GM19452 (cell line): ENCODE results near the gene FAM217A.
"Not testable (repeated sequence)": the region's sequence is repeated elsewhere in the genome, so short reads cannot be mapped to it uniquely, and the experiment has no call there.

ENCODE experiments used
- ATAC-seq: cut with Tn5 transposase; IDR thresholded peaks from one replicate; pipeline ENCODE4 v1.9.1; 2021; ENCODE audit not compliant: unreplicated experiment

FAM217A gene, protein sequence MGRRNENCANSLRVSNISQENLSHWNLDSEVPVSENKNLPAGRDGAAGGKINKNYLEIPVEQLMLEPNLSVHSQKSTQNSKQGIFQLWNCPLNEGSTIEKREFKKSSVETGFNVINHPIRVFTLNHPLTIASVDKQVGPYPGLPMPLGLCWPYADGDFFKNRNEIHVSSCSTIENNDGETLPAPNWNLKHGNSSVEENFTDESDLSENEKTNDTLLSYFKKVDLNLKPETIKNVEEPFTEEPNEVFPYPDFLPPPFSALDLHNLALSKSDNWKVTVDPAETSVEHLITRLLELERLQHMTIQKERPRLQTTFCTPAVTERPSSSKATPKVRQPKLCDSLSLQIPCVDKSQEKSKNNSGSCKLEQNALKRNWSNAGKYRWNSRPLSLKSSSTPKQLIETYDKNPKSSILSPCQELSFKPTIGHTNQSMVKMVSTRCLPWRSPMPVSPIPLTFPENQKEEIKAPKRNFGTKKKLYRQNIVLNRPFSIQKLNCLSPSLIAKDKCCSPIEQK

DNA sequence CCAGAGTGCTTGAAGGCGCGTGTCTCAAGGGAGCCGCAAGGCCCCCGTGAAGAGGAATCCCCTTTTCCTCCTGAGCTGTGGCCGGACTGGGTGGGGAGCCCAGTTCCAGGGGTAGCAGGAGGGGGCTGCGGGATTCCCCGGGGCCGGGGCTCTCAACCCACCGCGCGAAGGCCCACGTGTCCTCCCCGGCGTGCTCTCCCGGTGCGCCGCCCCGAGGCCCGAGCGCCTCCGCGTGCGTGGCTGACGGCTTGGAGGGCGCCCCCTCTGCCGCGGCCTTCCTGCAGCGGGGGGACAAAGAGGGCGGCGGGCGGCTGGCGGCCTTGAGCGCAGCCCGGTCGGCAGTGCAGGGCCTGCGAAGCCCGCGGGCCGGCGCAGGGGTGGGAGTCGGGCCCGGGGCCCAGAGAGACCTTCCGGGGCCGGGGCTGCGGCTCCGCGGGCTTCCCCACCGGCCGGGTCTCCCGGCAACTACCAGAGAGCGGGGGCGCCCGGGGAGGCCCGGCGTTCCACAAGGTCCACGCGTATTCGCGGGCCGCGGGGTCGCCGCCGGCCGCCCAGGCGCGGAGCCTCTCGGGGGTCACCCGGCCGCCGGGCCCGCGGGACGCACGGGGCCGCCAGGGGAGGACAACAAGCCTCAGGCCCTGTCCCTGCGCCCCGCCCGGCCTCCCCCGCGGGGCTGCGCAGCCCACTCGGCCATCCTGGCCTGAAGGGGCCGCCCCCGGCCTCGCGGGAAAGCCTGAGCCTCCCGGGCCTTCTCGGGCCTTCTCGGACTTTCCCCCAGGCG is at the start of gene FAM217A:
Gene FAM217A (minus strand): TSS at position 447 of the 781 bp plus-strand sequence. CDS start 1,723 bp downstream, outside the sequence.
- no peak for ATAC-seq

DNA sequence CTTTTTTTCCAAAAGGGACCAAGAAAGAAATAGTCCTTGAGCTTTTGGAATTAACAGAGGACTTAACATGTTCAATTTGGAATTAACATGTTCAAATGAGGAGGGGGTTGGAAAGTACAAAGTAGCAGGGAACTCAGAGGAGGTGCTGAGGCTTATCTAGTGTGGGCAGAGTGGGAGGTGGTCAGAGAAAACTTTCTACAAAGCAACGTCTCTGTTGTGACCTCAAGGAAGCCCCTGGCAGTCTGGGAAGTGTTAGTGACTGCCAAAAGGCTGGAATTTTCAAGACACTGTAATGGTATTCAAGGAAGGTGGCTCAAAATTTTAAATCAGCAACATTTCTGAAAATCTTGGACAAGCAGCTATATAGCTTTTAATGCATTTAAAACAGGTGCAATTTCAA is 49.1 kb upstream of the FAM217A start:
- no peak for ATAC-seq

DNA sequence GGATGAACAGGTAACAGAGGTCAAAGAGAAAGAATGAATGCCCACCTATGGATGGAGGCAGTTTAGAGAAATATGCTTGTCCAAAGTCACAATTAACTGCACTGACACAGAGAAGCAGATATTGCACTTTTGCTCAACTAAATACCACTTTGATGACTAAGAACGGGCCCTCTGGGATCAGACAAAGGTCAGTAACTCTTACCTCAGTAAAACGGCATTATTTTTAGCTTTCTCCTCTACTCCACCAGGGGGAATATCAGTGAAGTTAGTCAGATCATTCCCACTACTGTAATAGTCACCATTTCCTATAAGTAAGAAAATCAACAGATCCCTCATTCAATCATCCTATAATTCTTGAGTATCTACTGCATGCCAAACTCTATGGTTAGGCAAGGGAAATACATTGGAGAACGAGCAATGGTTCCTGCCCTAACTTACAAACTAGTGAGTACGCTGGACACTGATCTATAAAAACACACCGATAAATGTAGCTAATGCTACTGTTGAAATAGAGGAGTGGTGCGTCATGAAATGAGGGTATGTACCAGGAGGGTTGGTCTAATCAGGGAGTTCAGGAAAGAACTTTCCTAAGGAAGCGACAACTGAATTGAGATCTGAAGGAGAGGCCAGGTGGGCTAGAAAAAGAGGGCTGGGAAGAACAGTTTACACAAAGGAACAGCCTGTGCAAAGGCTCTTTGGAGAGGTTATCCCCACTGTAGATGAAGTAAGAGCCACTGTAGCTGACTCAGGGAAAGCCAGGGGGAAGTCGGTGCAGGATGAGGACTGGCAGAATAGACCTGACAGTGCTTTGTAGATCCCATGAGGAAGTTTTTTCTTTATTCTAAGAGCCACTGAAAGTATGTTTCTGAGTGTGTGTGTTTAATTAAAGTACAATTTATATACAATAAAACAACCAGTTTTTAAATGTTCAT is 47.3 kb upstream of the FAM217A start:
- no peak for ATAC-seq

DNA sequence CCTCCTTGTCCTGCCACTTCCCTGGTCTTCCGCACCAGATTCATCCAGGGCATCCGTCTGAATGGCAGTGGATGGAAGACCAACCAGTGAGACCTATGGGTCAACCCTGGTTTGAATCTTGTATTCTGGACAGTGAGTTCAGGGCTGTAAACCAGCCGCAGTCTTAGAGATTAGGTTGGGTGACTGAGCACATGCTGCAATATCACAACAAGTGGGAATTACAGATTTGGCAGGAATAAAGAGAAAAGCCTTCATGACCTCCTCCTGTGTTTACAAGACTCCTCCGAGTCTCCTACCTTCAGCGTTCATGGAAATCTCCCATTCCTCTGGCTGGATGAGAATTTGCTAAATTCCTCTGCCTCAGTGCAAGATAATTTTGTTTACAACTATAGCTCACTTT is 46.6 kb upstream of the FAM217A start:
- ATAC-seq: no peak

DNA sequence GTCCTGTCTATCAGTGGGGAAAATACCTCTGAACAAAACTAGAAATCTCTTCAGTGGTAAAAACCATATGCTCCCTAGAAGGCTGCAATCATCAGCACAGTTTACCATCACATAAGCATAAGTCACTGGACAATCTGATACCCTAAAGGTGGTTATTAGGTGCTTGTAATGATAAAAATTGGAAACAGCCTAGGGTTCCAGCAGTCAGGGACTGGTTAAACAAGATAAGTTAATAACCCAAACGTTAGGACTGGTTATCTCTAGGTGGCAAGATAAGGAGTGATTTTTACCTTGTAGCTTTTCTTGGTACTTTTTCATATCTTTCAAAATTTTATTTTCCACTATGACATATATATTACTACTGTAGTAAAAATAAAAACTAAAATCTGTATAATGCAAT is 45.4 kb upstream of the FAM217A start:
- no peak for ATAC-seq

DNA sequence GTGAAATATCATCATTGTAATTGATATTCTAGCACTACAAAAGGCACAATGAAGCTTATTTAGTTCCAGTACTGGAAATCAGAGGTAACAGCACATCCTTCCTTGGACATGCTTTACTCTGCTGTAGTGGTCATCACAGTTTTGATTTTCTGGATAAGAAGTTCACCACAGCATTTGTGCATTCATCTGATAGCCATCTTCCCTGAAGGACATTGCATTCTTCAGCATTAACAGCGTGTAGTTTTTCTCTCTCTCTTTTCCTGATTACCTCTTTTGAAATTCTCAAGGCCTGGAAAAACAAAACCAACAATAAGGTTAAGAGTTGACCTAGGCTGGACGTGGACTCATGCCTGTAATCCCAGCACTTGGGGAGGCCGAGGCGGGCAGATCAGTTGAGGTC is 36.8 kb upstream of the FAM217A start:
- ATAC-seq: no peak

DNA sequence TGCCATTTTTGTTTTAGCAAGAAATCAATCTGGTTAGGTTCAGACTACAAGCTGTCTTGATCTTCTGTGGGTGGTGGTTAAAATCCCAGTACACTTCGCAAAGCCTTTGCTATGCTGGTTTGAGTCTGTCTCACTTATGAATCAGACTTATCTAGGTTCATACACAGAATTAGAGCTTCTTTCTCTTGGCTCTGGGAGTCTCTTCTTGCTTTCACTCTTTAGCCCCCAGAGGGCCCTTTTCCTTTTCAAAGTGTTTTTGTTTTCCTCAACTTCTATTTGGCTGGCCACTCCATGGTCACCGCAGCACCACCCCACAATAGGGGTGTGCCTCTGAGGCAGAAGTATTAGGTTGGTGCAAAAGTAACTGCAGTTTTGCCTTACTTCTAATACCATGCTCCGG is 35.2 kb upstream of the FAM217A start:
- no peak for ATAC-seq

DNA sequence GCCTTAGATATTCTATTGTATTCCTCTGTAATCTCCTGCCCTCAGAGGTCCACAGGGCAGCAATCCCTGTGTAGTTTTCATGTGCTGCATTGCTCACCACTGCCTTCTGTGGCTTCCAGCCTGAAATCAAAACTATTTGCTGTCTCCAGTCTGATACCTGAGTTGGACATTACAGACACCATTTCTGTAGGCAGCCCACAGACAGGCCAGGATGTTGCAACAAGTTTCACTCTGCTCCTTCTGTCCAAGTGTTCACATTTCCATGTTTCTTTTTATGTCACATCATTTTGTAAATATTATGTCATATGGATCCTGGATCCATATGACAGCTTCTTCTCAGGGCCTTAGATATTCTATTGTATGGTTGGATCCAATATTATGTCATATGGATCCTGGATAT is 34.7 kb upstream of the FAM217A start:
- ATAC-seq: no peak

DNA sequence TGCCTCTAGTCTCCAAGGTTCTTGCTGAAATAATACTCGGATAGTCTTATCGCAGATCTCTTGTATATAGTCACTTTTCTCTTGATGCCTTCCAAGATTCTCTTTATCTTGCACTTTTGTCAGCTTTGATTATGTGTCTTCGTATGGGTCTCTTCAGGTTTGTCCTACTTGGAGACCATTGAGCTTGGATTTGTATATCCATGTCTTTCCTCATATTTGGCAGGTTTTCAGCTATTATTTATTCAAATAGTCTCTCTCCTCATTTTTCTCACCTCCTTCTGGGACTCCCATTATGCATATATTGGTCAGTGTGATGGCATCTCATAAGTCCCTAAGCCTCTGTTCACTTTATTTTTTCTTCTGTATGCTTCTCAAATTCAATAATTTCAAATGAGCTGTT is 33.4 kb upstream of the FAM217A start:
- ATAC-seq: no peak

DNA sequence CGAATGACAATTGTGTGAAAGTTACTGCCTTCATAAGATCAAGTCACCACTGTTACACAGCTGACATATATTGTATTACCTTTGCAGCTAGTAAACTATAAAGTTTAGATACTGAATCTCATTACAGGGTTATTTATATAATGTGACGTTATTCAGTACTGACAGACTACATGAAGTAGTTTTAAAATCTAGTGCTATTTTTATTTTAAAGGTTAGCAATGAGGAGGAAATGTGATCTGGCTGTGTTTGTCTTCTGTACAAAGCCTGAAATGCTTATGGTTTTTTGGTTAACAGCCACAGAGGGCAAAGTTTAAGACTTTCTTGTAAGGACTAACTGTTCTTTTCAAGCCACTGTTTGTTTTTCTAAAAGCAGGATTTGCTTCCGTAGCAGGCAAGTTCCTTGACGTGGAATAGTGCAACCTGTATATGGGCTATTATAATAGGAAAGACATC is 30.5 kb upstream of the FAM217A start:
- not testable (repeated sequence) for ATAC-seq

DNA sequence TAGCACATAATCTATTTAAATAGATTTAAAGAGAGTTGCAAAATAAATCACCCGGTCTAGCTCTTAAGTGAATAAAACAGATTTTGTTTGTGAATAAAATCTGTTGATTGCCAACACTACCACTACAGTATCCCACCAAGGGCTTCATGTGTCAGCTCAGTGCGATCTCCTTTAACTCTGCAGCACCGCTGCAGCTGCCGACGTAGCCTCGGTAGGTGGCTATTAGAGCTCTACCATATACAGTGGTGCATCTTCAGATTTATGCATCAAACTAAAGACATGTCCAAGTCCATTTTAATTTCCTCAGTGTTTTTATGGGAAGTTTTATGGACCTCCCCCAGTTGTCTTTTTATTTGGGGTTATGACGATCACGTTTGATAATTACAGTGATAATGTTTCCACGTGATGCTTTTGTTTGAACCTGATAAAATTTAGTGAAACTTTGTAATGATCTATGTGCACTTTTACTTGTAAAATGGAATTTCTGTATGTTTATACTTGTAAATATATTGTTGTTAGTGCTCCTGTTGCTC is 29.7 kb upstream of the FAM217A start:
- ATAC-seq: no peak

DNA sequence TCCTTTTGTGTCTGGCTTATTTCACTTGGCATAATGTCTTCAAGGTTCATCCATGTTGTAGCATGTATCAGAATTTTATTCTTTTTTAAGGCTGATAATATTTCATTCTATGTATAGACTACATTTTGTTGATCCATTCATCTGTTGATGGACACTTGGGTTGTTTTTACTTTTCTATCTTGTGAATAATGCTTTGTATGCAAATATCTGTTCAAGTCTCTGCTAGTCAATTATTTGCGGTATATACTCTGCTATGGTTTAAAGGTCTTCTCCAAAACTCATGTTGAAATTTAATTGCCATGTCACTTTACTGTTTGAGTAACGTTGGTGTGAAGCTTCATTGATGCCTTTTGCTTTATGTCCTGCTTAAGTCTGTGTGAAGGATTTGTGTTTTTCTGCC is 28.9 kb upstream of the FAM217A start:
- no peak for ATAC-seq

DNA sequence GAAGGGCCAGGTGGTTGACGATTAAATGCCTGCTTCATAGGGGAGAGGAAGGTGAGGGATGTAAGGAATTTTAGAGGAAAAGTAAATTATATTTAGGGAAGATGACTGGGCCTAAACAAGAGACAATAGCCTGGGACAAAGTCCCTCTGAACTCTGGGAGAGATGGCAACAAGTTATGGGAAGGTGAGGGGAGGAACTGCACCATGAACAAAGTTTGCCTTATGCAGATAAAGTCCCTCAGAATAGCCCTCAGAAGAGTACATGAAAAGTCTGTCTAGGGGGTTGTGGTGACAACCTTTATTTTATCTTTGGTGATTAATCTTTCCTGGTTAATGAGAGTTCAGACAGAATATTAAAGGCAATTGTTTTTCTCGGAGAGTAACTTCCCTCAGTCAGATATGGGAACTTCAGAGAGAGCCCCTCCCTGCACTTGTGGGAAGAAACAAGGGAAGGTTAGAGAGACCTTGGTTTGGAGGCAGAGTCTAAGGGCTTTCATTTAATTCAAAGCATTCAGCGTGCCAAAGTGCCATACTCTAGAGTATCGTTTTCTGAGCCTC is 27.1 kb upstream of the FAM217A start:
- no peak for ATAC-seq

DNA sequence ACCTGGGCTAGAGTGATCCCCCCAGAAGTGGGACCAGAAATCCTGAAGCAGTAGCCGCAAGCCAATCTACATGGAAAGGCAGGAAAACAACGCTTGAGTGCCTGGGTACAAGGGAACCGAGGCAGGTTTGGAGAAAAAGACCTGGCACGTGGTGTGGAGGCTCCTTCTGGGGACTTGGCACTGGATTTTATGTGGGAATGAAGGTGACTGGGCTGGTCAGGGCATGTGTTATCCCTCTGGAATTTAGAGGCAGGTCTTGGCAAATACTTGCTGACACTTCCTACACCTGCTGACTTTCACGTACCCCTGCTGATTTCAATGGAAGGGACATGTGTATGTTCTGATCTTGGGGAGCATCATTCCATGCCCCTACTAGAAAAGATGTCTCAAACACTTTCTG is 25.0 kb upstream of the FAM217A start:
- no peak for ATAC-seq

DNA sequence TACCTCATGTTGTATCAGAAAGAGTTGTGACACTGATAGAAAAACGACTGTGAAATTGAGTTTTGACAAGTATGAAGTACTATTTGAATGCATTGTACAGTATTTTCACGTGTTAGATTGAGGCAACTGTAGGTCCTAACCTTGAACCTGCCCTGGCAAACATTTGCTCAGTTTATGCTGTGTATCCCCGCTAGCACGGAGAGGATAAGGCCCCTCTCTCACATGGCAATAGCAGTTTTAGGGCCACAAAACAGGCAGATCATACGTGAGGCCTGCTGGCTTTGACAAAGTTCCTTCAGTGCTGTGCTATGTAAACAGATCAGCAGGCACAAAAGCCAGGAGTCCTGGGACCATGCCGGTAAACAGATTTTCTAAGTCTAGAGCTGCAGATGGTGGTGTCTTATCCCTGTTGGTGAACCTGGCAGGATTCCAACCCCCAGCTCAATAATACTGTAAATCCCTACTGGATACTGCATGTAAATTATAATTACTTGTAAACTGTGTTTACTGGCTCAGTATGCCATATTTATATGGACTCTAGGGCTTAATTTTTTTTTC is 23.8 kb upstream of the FAM217A start:
- no peak for ATAC-seq

DNA sequence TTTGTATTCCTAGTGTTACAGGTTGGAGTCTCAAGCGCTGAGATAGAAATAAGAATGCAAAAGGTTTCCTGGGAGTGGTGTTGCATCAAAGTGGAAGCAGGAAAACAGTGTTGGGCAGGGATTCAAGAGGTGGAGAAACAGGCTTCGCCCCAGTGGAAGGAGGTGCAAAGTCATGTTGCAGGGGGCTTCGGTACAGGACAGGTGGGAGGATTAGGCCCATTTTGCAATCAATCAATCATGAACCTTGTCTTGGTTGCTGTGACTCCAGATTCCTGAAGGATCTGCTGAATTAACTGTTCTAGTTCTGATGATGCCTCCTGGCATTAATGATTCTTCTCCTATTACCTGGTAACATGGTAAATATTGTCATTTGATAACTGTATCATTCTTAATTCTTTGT is 22.4 kb upstream of the FAM217A start:
- ATAC-seq: no peak

DNA sequence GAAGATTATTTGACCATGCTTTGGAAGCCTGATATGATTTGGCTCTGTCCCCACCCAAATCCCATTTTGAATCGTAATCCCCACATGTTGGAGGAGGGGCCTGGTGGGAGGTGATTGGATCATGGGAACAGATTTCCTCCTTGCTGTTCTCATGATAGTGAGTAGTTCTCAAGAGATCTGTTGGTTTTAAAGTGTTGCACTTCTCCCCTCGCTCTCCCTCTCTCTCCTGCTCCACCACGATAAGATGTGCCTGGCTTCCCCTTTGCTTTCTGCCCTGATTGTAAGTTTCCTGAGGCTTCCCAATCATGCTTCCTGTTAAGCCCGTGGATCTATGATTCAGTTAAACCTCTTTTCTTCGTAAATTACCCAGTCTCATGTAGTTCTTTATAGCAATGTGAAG is 21.7 kb upstream of the FAM217A start:
- no peak for ATAC-seq

DNA sequence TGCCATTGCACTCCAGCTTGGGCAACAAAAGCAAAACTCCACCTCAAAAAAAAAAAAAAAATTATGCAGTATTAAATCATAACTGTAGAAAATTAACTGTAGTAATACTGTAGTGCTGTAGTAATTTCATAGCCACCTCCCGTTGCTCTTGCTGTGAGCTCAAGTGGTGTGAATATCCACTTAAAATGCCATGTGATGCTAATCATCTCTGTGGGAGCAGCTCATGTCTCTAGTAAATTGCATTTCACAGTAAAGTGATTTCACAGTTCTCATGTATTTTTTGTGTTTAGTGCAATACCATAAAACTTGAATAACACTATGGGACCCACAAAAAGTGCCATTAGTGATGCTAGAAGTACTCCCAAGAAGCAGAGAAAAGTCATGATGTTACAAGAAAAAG is 14.4 kb upstream of the FAM217A start:
- ATAC-seq: no peak

DNA sequence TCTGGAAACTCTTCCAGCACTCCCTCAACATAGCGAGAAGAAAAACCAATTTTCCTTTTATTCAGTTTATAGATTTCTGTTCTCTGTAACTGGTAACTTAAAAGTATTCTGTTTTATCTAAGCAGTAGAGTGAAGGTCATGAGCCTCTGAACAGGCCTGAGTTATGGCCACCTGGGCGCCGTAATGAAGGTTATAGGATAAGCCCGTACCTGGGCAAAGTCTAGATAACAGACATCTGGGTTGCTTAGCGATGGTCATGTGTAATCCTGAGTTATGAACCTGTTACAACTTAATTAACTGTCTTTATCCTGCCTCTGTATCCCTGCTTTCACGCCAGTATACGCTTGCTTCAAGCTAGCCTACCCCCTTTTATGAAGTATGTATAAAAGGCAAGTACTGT is 13.0 kb upstream of the FAM217A start:
- no peak for ATAC-seq

DNA sequence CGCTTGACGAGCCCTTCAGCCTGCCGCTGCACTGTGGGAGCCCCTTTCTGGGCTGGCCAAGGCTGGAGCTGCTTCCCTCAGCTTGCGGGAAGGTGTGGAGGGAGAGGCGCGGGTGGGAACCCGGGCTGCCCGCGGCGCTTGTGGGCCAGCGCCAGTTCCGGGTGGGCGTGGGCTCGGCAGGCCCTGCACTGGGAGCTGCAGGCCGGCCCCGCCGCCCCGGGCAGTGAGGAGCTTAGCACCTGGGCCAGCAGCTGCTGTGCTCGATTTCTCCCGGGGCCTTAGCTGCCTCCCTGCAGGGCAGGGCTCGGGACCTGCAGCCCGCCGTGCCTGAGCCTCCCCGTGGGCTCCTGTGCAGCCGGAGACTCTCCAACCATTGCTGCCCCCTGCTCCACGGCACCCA is 11.1 kb upstream of the FAM217A start:
- not testable (repeated sequence) for ATAC-seq
